Measurements from ENCODE around the gene KCNAB1.

- TF ChIP-seq SUZ12 (IDR thresholded peaks at IDR 0.05) (no peak), LEF1 (IDR thresholded peaks at IDR 0.05; ENCODE audit: borderline replicate concordance) (no peak), NFRKB (IDR thresholded peaks at IDR 0.05) (no peak), SP1 (IDR thresholded peaks at IDR 0.05) (no peak), FOXA1 (IDR thresholded peaks at IDR 0.05) (no peak)
Observed at GRCh38 chr3:156071031-156071430, 49.3 kb upstream of the KCNAB1 start.

Measured in HEK293T (cell line).